ENCODE measurements around the gene MEIKIN.
"Not testable (repeated sequence)": the region's sequence is repeated elsewhere in the genome, so short reads cannot be mapped to it uniquely, and the experiment has no call there.

Gene MEIKIN

GRCh38 chr5:131794586-131794985 is 150.9 kb downstream of the MEIKIN start:
- Histone ChIP-seq H3K4me3 (ENCODE audit: low read length) (no peak overlapping the region), H3K9ac (ENCODE audit: low read depth, low read length) (no peak overlapping the region)

GRCh38 chr5:131792896-131793295 is 152.6 kb downstream of the MEIKIN start:
- Histone ChIP-seq H3K4me3 (ENCODE audit: low read length) (no peak overlapping the region), H3K4me1 (ENCODE audit: insufficient read depth, low read length) (peaks cover 2% of the 10 kb centered on the region; the same call in 1 of the 2 replicates), H3K27me3 (ENCODE audit: insufficient read depth, low read length) (peaks cover 11% of the 10 kb centered on the region; the same call in 1 of the 2 replicates), H3K9me3 (ENCODE audit: insufficient read depth, low read depth, low read length) (no peaks in the 10 kb centered on the region), H3K9ac (ENCODE audit: low read depth, low read length) (no peak overlapping the region), H3K36me3 (ENCODE audit: insufficient read depth, low read depth, low read length) (no peaks in the 10 kb centered on the region), H3K27ac (ENCODE audit: low read length) (no peak overlapping the region)

More at GRCh38 chr5:131794586-131794985, 150.9 kb downstream of the MEIKIN start:
- H3K36me3 ChIP-seq (ENCODE audit: insufficient read depth, low read depth, low read length): no peaks in the 10 kb centered on the region
- H3K9me3 ChIP-seq (ENCODE audit: insufficient read depth, low read depth, low read length): no peaks in the 10 kb centered on the region
- H3K4me1 ChIP-seq (ENCODE audit: insufficient read depth, low read length): peaks cover 3% of the 10 kb centered on the region; the same call in 1 of the 2 replicates
- H3K27ac ChIP-seq (ENCODE audit: low read length): no peak overlapping the region
- H3K27me3 ChIP-seq (ENCODE audit: insufficient read depth, low read length): peaks cover 18% of the 10 kb centered on the region; the same call in 1 of the 2 replicates

GRCh38 chr5:131791866-131792265 is 153.6 kb downstream of the MEIKIN start:
- no peaks in the 10 kb centered on the region for H3K4me1 ChIP-seq (ENCODE audit: insufficient read depth, low read length)
- no peaks in the 10 kb centered on the region for H3K36me3 ChIP-seq (ENCODE audit: insufficient read depth, low read depth, low read length)
- no peak overlapping the region for H3K27ac ChIP-seq (ENCODE audit: low read length)
- no peak overlapping the region for H3K4me3 ChIP-seq (ENCODE audit: low read length)
- H3K27me3 ChIP-seq (ENCODE audit: insufficient read depth, low read length): peaks cover 7% of the 10 kb centered on the region; the same call in 1 of the 2 replicates
- H3K9ac ChIP-seq (ENCODE audit: low read depth, low read length): no peak overlapping the region
- H3K9me3 ChIP-seq (ENCODE audit: insufficient read depth, low read depth, low read length): no peaks in the 10 kb centered on the region

- Histone ChIP-seq H3K27ac (ENCODE audit: low read length) (no peak overlapping the region), H3K36me3 (ENCODE audit: insufficient read depth, low read depth, low read length) (no peaks in the 10 kb centered on the region), H3K27me3 (ENCODE audit: insufficient read depth, low read length) (peaks cover 3% of the 10 kb centered on the region; the same call in 1 of the 2 replicates), H3K9me3 (ENCODE audit: insufficient read depth, low read depth, low read length) (no peaks in the 10 kb centered on the region), H3K4me1 (ENCODE audit: insufficient read depth, low read length) (no peaks in the 10 kb centered on the region), H3K9ac (ENCODE audit: low read depth, low read length) (no peak overlapping the region), H3K4me3 (ENCODE audit: low read length) (no peak overlapping the region)
Observed at GRCh38 chr5:131790550-131790949, 154.9 kb downstream of the MEIKIN start.

DNA sequence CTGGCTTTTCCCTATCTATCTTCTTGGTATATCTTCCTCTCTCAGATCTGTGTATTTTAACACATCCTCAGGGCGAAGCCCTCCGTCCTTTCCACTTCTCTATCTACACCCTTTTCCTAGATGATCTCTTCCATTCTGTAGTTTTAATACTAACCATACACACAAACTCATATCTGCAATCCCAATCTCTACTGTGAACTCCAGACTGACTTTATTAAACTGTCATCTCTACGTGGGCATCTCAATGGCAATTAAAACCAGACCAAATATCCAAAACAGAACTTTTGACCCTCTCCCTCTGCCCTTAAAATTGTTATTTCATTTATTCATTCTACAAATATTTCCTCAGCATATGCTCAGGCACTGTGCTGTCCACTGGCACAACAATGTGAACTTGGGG is 155.7 kb downstream of the MEIKIN start:
- H3K36me3 ChIP-seq (ENCODE audit: insufficient read depth, low read depth, low read length): no peaks in the 10 kb centered on the region
- no peaks in the 10 kb centered on the region for H3K27me3 ChIP-seq (ENCODE audit: insufficient read depth, low read length)
- no peaks in the 10 kb centered on the region for H3K9me3 ChIP-seq (ENCODE audit: insufficient read depth, low read depth, low read length)
- H3K4me3 ChIP-seq (ENCODE audit: low read length): no peak overlapping the region
- no peak overlapping the region for H3K27ac ChIP-seq (ENCODE audit: low read length)
- no peak overlapping the region for H3K9ac ChIP-seq (ENCODE audit: low read depth, low read length)
- no peaks in the 10 kb centered on the region for H3K4me1 ChIP-seq (ENCODE audit: insufficient read depth, low read length)

DNA sequence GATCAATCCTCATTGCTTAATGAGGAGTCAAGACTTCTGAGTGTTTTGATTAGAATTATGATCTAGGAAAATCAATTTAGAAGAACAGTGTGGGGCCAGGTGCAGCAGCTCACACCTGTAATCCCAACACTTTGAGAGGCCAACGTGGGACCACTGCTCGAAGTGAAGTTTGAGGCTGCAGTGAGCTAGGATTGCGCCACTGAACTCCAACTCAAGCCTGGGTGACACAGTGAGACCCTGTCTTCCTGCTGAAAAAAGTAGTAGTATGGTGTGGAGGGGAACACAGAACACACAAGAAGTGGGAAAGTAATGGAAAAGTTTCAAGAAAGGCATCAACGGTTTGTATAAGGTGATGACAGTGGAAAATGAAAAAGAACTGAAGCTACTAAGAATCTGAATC is 157.7 kb downstream of the MEIKIN start:
- Histone ChIP-seq H3K4me1 (ENCODE audit: insufficient read depth, low read length) (peaks cover 6% of the 10 kb centered on the region), H3K27me3 (ENCODE audit: insufficient read depth, low read length) (no peaks in the 10 kb centered on the region), H3K9ac (ENCODE audit: low read depth, low read length) (no peak overlapping the region), H3K9me3 (ENCODE audit: insufficient read depth, low read depth, low read length) (no peaks in the 10 kb centered on the region), H3K4me3 (ENCODE audit: low read length) (no peak overlapping the region), H3K27ac (ENCODE audit: low read length) (no peak overlapping the region), H3K36me3 (ENCODE audit: insufficient read depth, low read depth, low read length) (no peaks in the 10 kb centered on the region)

DNA sequence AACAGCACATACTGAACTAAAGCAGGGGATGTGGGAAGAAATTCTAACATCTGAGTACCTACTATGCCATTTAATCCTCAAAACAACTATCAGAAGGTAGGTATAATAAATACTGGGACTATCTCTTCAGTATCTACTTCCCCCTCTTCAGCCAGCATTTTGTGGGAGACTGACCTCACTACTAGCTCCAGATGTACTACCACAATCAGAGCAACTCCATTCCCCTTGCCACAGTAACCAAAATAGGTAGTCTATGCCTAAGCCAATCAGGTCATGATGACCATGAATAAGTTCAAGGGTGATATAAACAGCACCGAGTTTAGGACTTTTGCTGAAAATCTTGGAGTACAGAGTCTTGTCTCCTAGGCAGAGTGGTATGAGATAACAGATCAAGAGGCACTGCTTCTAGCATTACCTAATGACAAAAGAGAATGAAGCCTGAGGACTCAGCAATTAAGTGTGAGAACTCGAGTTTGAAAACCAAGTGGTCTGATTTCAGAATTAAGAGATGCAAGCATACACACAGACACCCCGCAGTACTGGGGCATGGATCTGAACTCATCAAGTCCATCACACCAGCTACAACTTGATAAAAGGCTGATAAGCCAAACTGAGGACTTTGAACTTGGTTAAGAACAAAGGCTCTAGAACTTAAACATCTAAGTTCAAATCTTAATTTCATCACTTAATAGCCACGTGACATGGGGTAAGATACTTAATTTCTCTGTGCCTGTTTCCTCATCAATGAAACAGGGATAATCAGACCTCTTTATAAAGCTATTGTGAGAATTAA is 158.4 kb downstream of the MEIKIN start:
- no peak overlapping the region for H3K9ac ChIP-seq (ENCODE audit: low read depth, low read length)
- H3K27ac ChIP-seq (ENCODE audit: low read length): no peak overlapping the region
- no peak overlapping the region for H3K4me3 ChIP-seq (ENCODE audit: low read length)
- H3K4me1 ChIP-seq (ENCODE audit: insufficient read depth, low read length): peaks cover 6% of the 10 kb centered on the region
- H3K27me3 ChIP-seq (ENCODE audit: insufficient read depth, low read length): no peaks in the 10 kb centered on the region
- H3K36me3 ChIP-seq (ENCODE audit: insufficient read depth, low read depth, low read length): no peaks in the 10 kb centered on the region
- H3K9me3 ChIP-seq (ENCODE audit: insufficient read depth, low read depth, low read length): no peaks in the 10 kb centered on the region

DNA sequence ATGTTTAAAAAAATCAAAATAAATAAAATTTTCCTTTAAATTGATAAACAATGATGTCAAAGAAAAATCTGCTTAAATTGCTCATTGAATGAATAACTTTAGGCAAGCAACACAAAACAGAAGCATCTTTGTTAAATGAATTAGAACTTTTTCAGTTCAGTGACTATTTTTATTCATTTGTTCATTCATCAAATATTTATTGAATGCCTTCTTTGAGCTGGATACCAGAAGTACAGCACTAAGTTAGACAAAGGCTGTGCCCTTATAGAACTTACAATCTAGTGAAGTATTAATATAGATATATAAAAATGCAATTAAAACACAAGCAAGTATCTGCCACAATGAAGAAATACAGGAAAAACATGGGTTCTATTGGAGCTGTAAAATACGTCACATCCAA is 159.4 kb downstream of the MEIKIN start:
- Histone ChIP-seq H3K9me3 (ENCODE audit: insufficient read depth, low read depth, low read length) (no peaks in the 10 kb centered on the region), H3K27me3 (ENCODE audit: insufficient read depth, low read length) (no peaks in the 10 kb centered on the region), H3K27ac (ENCODE audit: low read length) (no peak overlapping the region), H3K4me1 (ENCODE audit: insufficient read depth, low read length) (peaks cover 6% of the 10 kb centered on the region), H3K9ac (ENCODE audit: low read depth, low read length) (no peak overlapping the region), H3K36me3 (ENCODE audit: insufficient read depth, low read depth, low read length) (no peaks in the 10 kb centered on the region), H3K4me3 (ENCODE audit: low read length) (no peak overlapping the region)

GRCh38 chr5:131783874-131784273 is 161.6 kb downstream of the MEIKIN start:
- H3K36me3 ChIP-seq (ENCODE audit: insufficient read depth, low read depth, low read length): no peaks in the 10 kb centered on the region
- H3K4me1 ChIP-seq (ENCODE audit: insufficient read depth, low read length): peaks cover 6% of the 10 kb centered on the region
- H3K4me3 ChIP-seq (ENCODE audit: low read length): no peak overlapping the region
- H3K9ac ChIP-seq (ENCODE audit: low read depth, low read length): no peak overlapping the region
- H3K9me3 ChIP-seq (ENCODE audit: insufficient read depth, low read depth, low read length): no peaks in the 10 kb centered on the region
- H3K27me3 ChIP-seq (ENCODE audit: insufficient read depth, low read length): no peaks in the 10 kb centered on the region
- no peak overlapping the region for H3K27ac ChIP-seq (ENCODE audit: low read length)

GRCh38 chr5:131783357-131783756 is 162.1 kb downstream of the MEIKIN start:
- Histone ChIP-seq H3K9ac (ENCODE audit: low read depth, low read length) (no peak overlapping the region), H3K4me3 (ENCODE audit: low read length) (no peak overlapping the region), H3K4me1 (ENCODE audit: insufficient read depth, low read length) (peaks cover 6% of the 10 kb centered on the region), H3K27ac (ENCODE audit: low read length) (no peak overlapping the region), H3K9me3 (ENCODE audit: insufficient read depth, low read depth, low read length) (no peaks in the 10 kb centered on the region), H3K27me3 (ENCODE audit: insufficient read depth, low read length) (no peaks in the 10 kb centered on the region), H3K36me3 (ENCODE audit: insufficient read depth, low read depth, low read length) (no peaks in the 10 kb centered on the region)

DNA sequence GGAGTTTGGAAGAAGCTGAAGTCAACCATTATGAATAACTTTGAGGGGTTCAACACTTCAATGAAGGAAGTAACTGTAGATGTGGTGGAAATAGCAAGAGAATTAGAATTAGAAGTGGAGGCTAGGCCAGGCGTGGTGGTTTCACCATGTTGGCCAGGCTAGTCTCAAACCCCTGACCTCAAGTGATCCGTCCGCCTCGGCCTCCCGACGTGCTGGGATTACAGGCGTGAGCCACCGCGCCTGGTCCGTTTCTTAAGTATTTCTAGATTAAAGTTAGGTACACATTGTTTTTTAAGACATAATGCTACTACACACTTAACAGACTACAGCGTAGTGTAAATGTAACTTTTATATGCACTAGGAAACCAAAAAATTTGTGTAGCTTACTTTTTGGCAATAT is 162.7 kb downstream of the MEIKIN start:
- Histone ChIP-seq H3K27me3 (ENCODE audit: insufficient read depth, low read length) (no peaks in the 10 kb centered on the region), H3K9ac (ENCODE audit: low read depth, low read length) (no peak overlapping the region), H3K27ac (ENCODE audit: low read length) (no peak overlapping the region), H3K9me3 (ENCODE audit: insufficient read depth, low read depth, low read length) (no peaks in the 10 kb centered on the region), H3K36me3 (ENCODE audit: insufficient read depth, low read depth, low read length) (no peaks in the 10 kb centered on the region), H3K4me3 (ENCODE audit: low read length) (no peak overlapping the region), H3K4me1 (ENCODE audit: insufficient read depth, low read length) (peaks cover 6% of the 10 kb centered on the region)

DNA sequence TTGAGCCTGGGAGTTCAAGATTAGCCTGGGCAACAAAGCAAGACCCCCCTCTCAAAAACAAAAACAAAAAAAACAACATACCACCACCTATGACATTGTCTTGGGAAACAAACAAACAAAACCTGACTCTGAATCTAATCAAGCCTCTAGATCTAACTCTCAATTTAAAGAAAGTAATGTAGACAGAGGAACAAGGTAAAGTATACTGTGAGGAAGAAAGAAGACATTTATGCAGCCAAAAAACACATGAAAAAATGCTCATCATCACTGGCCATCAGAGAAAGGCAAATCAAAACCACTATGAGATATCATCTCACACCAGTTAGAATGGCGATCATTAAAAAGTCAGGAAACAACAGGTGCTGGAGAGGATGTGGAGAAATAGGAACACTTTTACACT is 167.3 kb downstream of the MEIKIN start:
- not testable (repeated sequence) for H3K4me3 ChIP-seq (ENCODE audit: low read length); H3K36me3 ChIP-seq (ENCODE audit: insufficient read depth, low read depth, low read length); H3K9me3 ChIP-seq (ENCODE audit: insufficient read depth, low read depth, low read length); H3K9ac ChIP-seq (ENCODE audit: low read depth, low read length); H3K27ac ChIP-seq (ENCODE audit: low read length); H3K27me3 ChIP-seq (ENCODE audit: insufficient read depth, low read length); H3K4me1 ChIP-seq (ENCODE audit: insufficient read depth, low read length)

Measured in iPS-20b (cell line).